Fibroblast of lung (primary cell): Measurements from ENCODE around the gene WARS2. TPM values are rescaled to one million over a fixed set of nuclear protein-coding genes. Genes with fewer than 3 reads are reported as not detected.

Experiments
- DNase-seq, 2 donors: peaks; one replicate each; pipeline versions ENCODE4 v3.0.0 to v3.0.0-alpha.2; 2010; ENCODE audit warnings: low read depth in 2 of 2
- H2AFZ ChIP-seq: 2 replicates; pipeline ENCODE4 v1.5.1; 2012; ENCODE audit warnings: low read length, control low read depth, inconsistent platforms
- H3K27ac ChIP-seq: 2 replicates; pipeline ENCODE4 v1.5.1; 2011; ENCODE audit warnings: low read length, control low read depth; ENCODE audit not compliant: insufficient read depth
- H3K27me3 ChIP-seq: 2 replicates; pipeline ENCODE4 v1.5.1; 2011; ENCODE audit warnings: mild to moderate bottlenecking, low read length; ENCODE audit not compliant: control insufficient read depth, insufficient read depth
- H3K36me3 ChIP-seq: 2 replicates; pipeline ENCODE4 v1.5.1; 2011; ENCODE audit warnings: low read length; ENCODE audit not compliant: control insufficient read depth, insufficient read depth
- H3K4me1 ChIP-seq: 2 replicates; pipeline ENCODE4 v1.5.1; 2011; ENCODE audit warnings: low read length; ENCODE audit not compliant: control insufficient read depth, insufficient read depth; ENCODE audit errors: extremely low read depth
- H3K4me2 ChIP-seq: 2 replicates; pipeline ENCODE4 v1.5.1; 2011; ENCODE audit warnings: low read length, control low read depth; ENCODE audit not compliant: insufficient read depth; ENCODE audit errors: extremely low read depth
- H3K4me3 ChIP-seq, 4 experiments: fragments of 200-600 bp in 1 of 4; sonication (generic) in 1 of 4; replicated peaks in 1 of 4; 2 replicates each; pipeline ENCODE4 v1.5.1; 2011 to 2016; ENCODE audit warnings: low read length in 4 of 4, low read depth in 3 of 4, mild to moderate bottlenecking in 3 of 4, control low read depth in 2 of 4, inconsistent platforms in 1 of 4, mixed read lengths in 1 of 4; ENCODE audit not compliant: insufficient read depth in 1 of 4; ENCODE audit errors: control extremely low read depth in 1 of 4
- H3K79me2 ChIP-seq: 2 replicates; pipeline ENCODE4 v1.5.1; 2012; ENCODE audit warnings: mild to moderate bottlenecking, low read length, inconsistent platforms; ENCODE audit not compliant: control insufficient read depth, insufficient read depth
- H3K9ac ChIP-seq: 2 replicates; pipeline ENCODE4 v1.5.1; 2011; ENCODE audit warnings: mild to moderate bottlenecking, low read length, control low read depth; ENCODE audit not compliant: insufficient read depth
- H3K9me3 ChIP-seq: 2 replicates; pipeline ENCODE4 v1.5.1; 2012; ENCODE audit warnings: low read depth, low read length; ENCODE audit not compliant: control insufficient read depth, insufficient read depth
- H4K20me1 ChIP-seq: 2 replicates; pipeline ENCODE4 v1.5.1; 2011; ENCODE audit warnings: low read length; ENCODE audit not compliant: control insufficient read depth, insufficient read depth; ENCODE audit errors: extremely low read depth
- CTCF ChIP-seq, 2 donors: IDR thresholded peaks in 1 of 2; conservative IDR thresholded peaks in 1 of 2; 1 replicate in 1 of 2; 2 replicates in 1 of 2; pipeline ENCODE4 v1.5.1; 2011 to 2012; ENCODE audit warnings: low read length in 2 of 2, control low read depth in 1 of 2, inconsistent platforms in 1 of 2, low read depth in 1 of 2, mild to moderate bottlenecking in 1 of 2
- EZH2 ChIP-seq: IDR thresholded peaks from 2 replicates; pipeline ENCODE4 v1.5.1; 2012; ENCODE audit warnings: low read length, control low read depth, mild to moderate bottlenecking; ENCODE audit errors: missing control alignments
- polyA plus RNA-seq, 2 donors: library from polyadenylated mRNA; depleted of rRNA in 1 of 2; stranded (reverse) in 1 of 2; unstranded in 1 of 2; fragments of >200 nt; gene quantifications; 2 replicates each; pipeline ENCODE4 v1.2.1, GENCODE V29; 2011 to 2012; ENCODE audit warnings: missing spikeins in 1 of 2
- total RNA-seq: library from RNA; depleted of rRNA; stranded (reverse); fragments of >200 nt; gene quantifications from 2 replicates; pipeline ENCODE4 v1.2.1, GENCODE V29; 2014

WARS2 gene
- total and polyA plus RNA-seq, 2 donors (not counting 1 experiment from before 2014, with no cell fraction given), result 13.3 to 20.3 TPM

- Histone ChIP-seq H3K79me2 (no peaks in the 10 kb centered on the region), H3K9ac (no peak overlapping the region), H3K4me2 (no peak overlapping the region), H2AFZ (no peak overlapping the region), H3K4me3 (no peak overlapping the region), H4K20me1 (no peaks in the 10 kb centered on the region), H3K27me3 (peaks cover 71% of the 10 kb centered on the region), H3K9me3 (no peaks in the 10 kb centered on the region), H3K36me3 (no peaks in the 10 kb centered on the region), H3K27ac (no peak overlapping the region), H3K4me1 (peaks cover 7% of the 10 kb centered on the region)
- DNase-seq, result no peak
- no peak for TF ChIP-seq EZH2
- no peak for TF ChIP-seq CTCF (conservative IDR thresholded peaks at IDR 0.05 in 1 of 2, IDR thresholded peaks at IDR 0.05 in 1 of 2; ENCODE audit: low read depth in 1 of 2, low read length in 2 of 2)
These were observed 143.2 kb downstream of the WARS2 start for GRCh38 chr1:118997225-118997624.

GRCh38 chr1:118995312-118996016 lies 145.0 kb downstream of the WARS2 start:
- H3K36me3 ChIP-seq, result no peaks in the 10 kb centered on the region
- H3K27ac ChIP-seq, result no peak overlapping the region
- H3K4me2 ChIP-seq, result no peak overlapping the region
- no peaks in the 10 kb centered on the region for H3K79me2 ChIP-seq
- H3K4me1 ChIP-seq, result no peaks in the 10 kb centered on the region
- H3K27me3 ChIP-seq, result peaks cover 72% of the 10 kb centered on the region
- DNase-seq, result no peak
- no peak overlapping the region for H2AFZ ChIP-seq
- no peaks in the 10 kb centered on the region for H3K9me3 ChIP-seq
- H4K20me1 ChIP-seq, result no peaks in the 10 kb centered on the region
- H3K4me3 ChIP-seq, result no peak overlapping the region
- no peak overlapping the region for H3K9ac ChIP-seq
- no peak for TF ChIP-seq CTCF (conservative IDR thresholded peaks at IDR 0.05 in 1 of 2, IDR thresholded peaks at IDR 0.05 in 1 of 2; ENCODE audit: low read depth in 1 of 2, low read length in 2 of 2)

GRCh38 chr1:118993700-118994026 lies 146.8 kb downstream of the WARS2 start:
- DNase-seq, result no peak
- Histone ChIP-seq H3K4me1 (no peaks in the 10 kb centered on the region), H3K4me2 (no peak overlapping the region), H4K20me1 (no peaks in the 10 kb centered on the region), H3K9ac (no peak overlapping the region), H3K27me3 (peaks cover 70% of the 10 kb centered on the region), H3K27ac (no peak overlapping the region), H3K79me2 (no peaks in the 10 kb centered on the region), H3K9me3 (no peaks in the 10 kb centered on the region), H3K4me3 (no peak overlapping the region), H3K36me3 (no peaks in the 10 kb centered on the region), H2AFZ (no peak overlapping the region)
- TF ChIP-seq EZH2, result no peak
- TF ChIP-seq CTCF (conservative IDR thresholded peaks at IDR 0.05 in 1 of 2, IDR thresholded peaks at IDR 0.05 in 1 of 2; ENCODE audit: low read depth in 1 of 2, low read length in 2 of 2), result no peak
